GM10266 (cell line): ENCODE measurements around the gene TSEN2.
A peak's percentile ranks its signal among the peaks of the same experiment; 100 is the strongest.

ENCODE experiments used
- DNase-seq: peaks from one replicate; pipeline ENCODE4 v3.0.0; 2012; ENCODE audit errors: extremely low spot score
- CTCF ChIP-seq: IDR thresholded peaks from 2 replicates; pipeline ENCODE4 v1.5.1; 2012; ENCODE audit warnings: mild to moderate bottlenecking, low read depth; ENCODE audit not compliant: control insufficient read depth, insufficient read depth; ENCODE audit errors: missing control alignments

TSEN2 gene

DNA sequence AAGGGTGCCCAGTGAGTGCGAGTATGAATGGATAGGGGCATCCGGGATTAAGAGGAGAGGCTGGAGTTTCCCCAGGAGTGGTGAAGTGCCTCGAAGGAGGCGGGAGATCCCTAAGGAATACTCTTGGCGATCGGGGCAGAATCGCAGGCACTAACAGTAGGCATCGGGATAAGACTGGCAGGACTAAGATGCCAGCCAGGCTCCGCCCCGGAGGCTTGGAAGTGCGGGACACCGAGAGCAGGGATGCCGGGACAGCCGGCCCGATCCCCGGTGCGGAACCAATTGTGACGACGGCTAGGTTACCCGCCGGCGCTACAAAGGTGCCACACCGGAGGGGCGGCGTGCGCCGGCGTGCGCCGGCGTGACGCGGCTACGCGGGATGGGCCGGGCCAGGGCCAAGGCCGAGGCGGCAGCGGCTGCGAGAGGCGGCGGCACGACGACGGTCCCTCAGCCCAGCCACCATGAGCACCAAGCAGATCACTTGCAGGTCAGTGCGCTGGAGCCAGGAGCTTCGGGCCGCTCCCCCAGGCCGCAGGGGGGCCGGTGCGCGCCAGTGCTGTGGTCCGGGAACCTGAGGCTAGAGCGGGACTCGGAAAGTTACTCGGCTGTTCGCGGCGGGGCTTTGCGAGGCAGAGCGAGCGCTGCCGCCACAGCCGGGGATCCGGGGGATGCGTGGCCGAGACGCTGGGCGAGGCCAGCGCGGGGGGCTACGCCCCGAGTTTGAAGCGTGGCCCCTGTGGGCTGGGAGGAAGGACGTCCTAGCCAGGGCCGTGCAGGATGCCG lies 72.6 kb downstream of the TSEN2 start, which contains the start of gene MKRN2:
Gene MKRN2 (plus strand): TSS at position 398 of the 783 bp plus-strand sequence. CDS start 64 bp downstream, at position 462.
- DNase-seq: peak; percentile 87
- TF ChIP-seq CTCF: no peak

DNA sequence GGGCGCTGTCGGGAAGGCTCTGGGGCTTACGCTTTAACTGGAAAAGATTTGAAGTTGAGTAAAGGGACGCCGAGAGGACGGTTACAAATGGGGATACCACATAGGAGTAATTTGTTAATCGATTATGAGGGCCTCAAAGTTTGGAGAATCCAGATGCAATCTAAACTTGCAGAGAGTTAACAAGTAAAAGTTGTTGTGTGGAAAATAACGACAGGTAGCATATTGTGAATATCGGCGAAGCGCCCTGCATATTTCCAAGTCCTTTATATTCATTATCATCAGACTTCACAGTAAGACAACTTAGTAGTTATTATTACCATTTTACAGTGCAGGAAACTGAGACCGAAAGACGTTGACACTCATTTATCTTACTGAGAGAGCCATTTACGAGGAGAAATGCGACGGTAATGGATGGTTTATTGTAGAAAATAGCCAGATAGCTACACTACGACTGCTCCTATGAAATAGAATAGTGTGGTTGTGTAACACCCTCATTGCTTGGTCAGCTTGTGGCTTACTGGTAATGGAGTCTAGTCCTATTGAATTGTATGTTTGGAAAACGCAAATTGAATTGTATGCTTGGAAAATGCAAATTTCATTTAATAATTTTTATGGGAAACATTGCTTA lies 73.3 kb downstream of the TSEN2 start:
- no peak for DNase-seq
- no peak for TF ChIP-seq CTCF

GRCh38 chr3:12558706-12559105 lies 74.4 kb downstream of the TSEN2 start:
- TF ChIP-seq CTCF: no peak
- DNase-seq: no peak

GRCh38 chr3:12559520-12559919 lies 75.2 kb downstream of the TSEN2 start:
- no peak for DNase-seq
- no peak for TF ChIP-seq CTCF

GRCh38 chr3:12560505-12561190 lies 76.4 kb downstream of the TSEN2 start:
- TF ChIP-seq CTCF: no peak
- peak; percentile 75 for DNase-seq

GRCh38 chr3:12561397-12561796 lies 77.1 kb downstream of the TSEN2 start:
- DNase-seq: no peak
- TF ChIP-seq CTCF: no peak
